ENCODE measurements around the gene CCND1.
"Not testable (repeated sequence)": the region's sequence is repeated elsewhere in the genome, so short reads cannot be mapped to it uniquely, and the experiment has no call there.

CCND1 gene

DNA sequence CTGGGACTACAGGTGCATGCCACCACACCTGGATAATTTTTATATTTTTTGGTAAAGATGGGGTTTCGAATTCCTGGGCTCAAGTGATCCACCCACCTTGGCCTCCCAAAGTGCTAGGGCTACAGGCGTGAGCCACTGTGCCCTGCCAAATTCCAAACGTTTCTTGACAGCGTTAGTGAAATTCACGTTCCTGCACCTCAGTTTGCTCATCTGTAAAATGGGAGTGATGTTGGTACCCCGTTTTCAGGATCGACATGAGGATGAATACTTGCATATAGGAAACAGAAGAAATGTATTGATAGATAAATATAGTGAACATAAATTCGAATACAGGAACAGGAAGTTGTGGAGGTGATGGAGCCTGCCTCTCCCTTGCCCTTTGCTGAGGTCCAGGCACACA is 44.4 kb downstream of the CCND1 start:
- Histone ChIP-seq H3K36me3 (ENCODE audit: control insufficient read depth, insufficient read depth, low read length) (no peaks in the 10 kb centered on the region), H3K9me3 (ENCODE audit: control insufficient read depth, low read length) (no peaks in the 10 kb centered on the region), H3K4me2 (ENCODE audit: low read length) (no peak overlapping the region), H3K27ac (no peak overlapping the region), H3K79me2 (no peaks in the 10 kb centered on the region), H3K27me3 (ENCODE audit: control insufficient read depth, insufficient read depth, low read length) (no peaks in the 10 kb centered on the region), H2AFZ (peak overlapping the region; percentile 41), H3K4me1 (no peaks in the 10 kb centered on the region), H3K4me3 (ENCODE audit: low read depth, low read length) (no peak overlapping the region), H3K9ac (no peak overlapping the region)
- TF ChIP-seq, protein P1, sequence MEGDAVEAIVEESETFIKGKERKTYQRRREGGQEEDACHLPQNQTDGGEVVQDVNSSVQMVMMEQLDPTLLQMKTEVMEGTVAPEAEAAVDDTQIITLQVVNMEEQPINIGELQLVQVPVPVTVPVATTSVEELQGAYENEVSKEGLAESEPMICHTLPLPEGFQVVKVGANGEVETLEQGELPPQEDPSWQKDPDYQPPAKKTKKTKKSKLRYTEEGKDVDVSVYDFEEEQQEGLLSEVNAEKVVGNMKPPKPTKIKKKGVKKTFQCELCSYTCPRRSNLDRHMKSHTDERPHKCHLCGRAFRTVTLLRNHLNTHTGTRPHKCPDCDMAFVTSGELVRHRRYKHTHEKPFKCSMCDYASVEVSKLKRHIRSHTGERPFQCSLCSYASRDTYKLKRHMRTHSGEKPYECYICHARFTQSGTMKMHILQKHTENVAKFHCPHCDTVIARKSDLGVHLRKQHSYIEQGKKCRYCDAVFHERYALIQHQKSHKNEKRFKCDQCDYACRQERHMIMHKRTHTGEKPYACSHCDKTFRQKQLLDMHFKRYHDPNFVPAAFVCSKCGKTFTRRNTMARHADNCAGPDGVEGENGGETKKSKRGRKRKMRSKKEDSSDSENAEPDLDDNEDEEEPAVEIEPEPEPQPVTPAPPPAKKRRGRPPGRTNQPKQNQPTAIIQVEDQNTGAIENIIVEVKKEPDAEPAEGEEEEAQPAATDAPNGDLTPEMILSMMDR (IDR thresholded peaks at IDR 0.05): no peak

DNA sequence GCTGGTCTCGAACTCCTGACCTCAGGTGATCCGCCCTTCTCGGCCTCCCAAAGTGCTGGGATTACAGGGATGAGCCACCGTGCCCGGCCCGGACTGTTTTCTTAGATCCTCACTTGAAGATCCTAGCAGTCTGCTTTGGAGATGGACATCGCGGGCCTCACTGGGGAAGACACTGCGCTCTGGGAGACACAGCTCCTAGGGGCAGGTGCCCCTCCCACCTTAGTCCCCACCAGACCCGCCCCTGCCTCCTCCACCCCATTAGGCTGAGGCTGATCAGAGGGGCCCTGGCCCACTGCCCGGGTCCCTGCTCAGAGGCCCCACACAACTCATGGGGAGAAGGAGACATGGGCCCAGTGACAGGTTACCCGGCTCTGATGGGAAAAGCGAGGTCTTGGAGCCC is 45.5 kb downstream of the CCND1 start:
- Histone ChIP-seq H2AFZ (no peak overlapping the region), H3K27ac (no peak overlapping the region), H3K4me1 (no peaks in the 10 kb centered on the region), H3K36me3 (ENCODE audit: control insufficient read depth, insufficient read depth, low read length) (no peaks in the 10 kb centered on the region), H3K9ac (no peak overlapping the region), H3K9me3 (ENCODE audit: control insufficient read depth, low read length) (no peaks in the 10 kb centered on the region), H3K27me3 (ENCODE audit: control insufficient read depth, insufficient read depth, low read length) (no peaks in the 10 kb centered on the region), H3K79me2 (no peaks in the 10 kb centered on the region), H3K4me2 (ENCODE audit: low read length) (no peak overlapping the region), H3K4me3 (ENCODE audit: low read depth, low read length) (no peak overlapping the region)
- TF ChIP-seq, protein P1 (IDR thresholded peaks at IDR 0.05): no peak

GRCh38 chr11:69686856-69687255 is 45.9 kb downstream of the CCND1 start:
- Histone ChIP-seq H3K4me3 (ENCODE audit: low read depth, low read length) (no peak overlapping the region), H3K9ac (no peak overlapping the region), H3K4me2 (ENCODE audit: low read length) (no peak overlapping the region), H2AFZ (no peak overlapping the region), H3K79me2 (no peaks in the 10 kb centered on the region), H3K9me3 (ENCODE audit: control insufficient read depth, low read length) (no peaks in the 10 kb centered on the region), H3K27me3 (ENCODE audit: control insufficient read depth, insufficient read depth, low read length) (no peaks in the 10 kb centered on the region), H3K36me3 (ENCODE audit: control insufficient read depth, insufficient read depth, low read length) (no peaks in the 10 kb centered on the region), H3K4me1 (no peaks in the 10 kb centered on the region), H3K27ac (no peak overlapping the region)
- TF ChIP-seq, protein P1 (IDR thresholded peaks at IDR 0.05): no peak

- not testable (repeated sequence) for H2AFZ ChIP-seq; H3K9me3 ChIP-seq (ENCODE audit: control insufficient read depth, low read length); H3K4me2 ChIP-seq (ENCODE audit: low read length); H3K79me2 ChIP-seq; H3K4me1 ChIP-seq; H3K4me3 ChIP-seq (ENCODE audit: low read depth, low read length); H3K36me3 ChIP-seq (ENCODE audit: control insufficient read depth, insufficient read depth, low read length); H3K9ac ChIP-seq; H3K27me3 ChIP-seq (ENCODE audit: control insufficient read depth, insufficient read depth, low read length)
- H3K27ac ChIP-seq: peak overlapping the region; percentile 15
Measured at GRCh38 chr11:69687969-69688771, 47.2 kb downstream of the CCND1 start.

GRCh38 chr11:69689484-69690319 is 48.7 kb downstream of the CCND1 start:
- H3K27me3 ChIP-seq (ENCODE audit: control insufficient read depth, insufficient read depth, low read length): no peaks in the 10 kb centered on the region
- H3K4me1 ChIP-seq: peaks cover 7% of the 10 kb centered on the region
- no peaks in the 10 kb centered on the region for H3K79me2 ChIP-seq
- TF ChIP-seq, protein P1 (IDR thresholded peaks at IDR 0.05): no peak
- H3K36me3 ChIP-seq (ENCODE audit: control insufficient read depth, insufficient read depth, low read length): no peaks in the 10 kb centered on the region
- H3K9me3 ChIP-seq (ENCODE audit: control insufficient read depth, low read length): no peaks in the 10 kb centered on the region
- peak overlapping the region; percentile 24 for H3K27ac ChIP-seq
- no peak overlapping the region for H3K9ac ChIP-seq
- H2AFZ ChIP-seq: no peak overlapping the region
- no peak overlapping the region for H3K4me3 ChIP-seq (ENCODE audit: low read depth, low read length)
- no peak overlapping the region for H3K4me2 ChIP-seq (ENCODE audit: low read length)
